Measurements from ENCODE around the gene C10orf53.
"Not testable (repeated sequence)": the region's sequence is repeated elsewhere in the genome, so short reads cannot be mapped to it uniquely, and the experiment has no call there.

C10orf53 gene

DNA sequence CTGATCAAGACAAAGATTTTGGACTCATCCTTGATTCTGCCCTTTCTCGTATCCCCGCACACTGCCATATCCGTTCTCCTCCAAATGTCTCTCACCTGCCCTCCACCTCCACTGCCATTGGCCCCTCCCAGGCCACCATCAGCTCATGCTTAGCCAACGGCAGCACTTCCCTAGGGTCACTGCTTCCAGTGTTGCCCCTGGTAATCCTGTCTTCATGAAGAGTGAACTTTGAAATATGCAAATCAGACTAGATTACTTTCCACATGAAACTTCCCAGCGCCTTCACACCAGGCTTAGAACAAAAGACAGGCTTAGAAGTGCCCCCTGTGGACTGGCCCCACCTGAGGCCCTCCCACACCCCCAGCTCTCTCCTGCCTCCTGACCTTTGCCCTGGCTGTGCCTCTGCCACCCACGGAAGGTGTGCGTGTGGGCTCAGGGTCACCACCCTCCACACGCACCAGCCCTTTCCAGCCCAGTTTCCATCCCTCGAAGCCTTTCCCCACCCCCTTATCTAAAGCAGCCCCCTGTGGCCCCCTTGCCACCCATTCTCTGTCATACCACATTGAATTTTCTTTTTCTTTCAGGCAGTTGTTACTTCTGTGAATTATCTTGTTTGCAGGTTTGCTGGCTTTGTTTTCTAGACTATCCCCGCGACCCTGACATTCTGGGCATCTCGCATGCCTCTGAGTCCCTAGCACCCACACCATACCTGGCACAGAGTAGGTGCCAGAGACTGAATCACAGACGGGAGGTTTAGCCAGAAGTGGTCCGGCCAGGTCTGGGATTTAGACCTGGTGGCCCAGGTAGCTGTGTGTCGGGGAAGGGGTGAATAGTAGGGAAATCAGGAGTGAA, 26.8 kb upstream of the C10orf53 start:
- no peak for DNase-seq

GRCh38 chr10:49653273-49653929, 26.1 kb upstream of the C10orf53 start:
- no peak for DNase-seq

- DNase-seq: no peak
Measured at GRCh38 chr10:49654036-49654693, 25.3 kb upstream of the C10orf53 start.

GRCh38 chr10:49655099-49655498, 24.4 kb upstream of the C10orf53 start:
- DNase-seq: no peak

- DNase-seq: no peak
Measured at GRCh38 chr10:49656845-49657493, 22.5 kb upstream of the C10orf53 start.

- DNase-seq: no peak
Measured at GRCh38 chr10:49657606-49658005, 21.8 kb upstream of the C10orf53 start.

GRCh38 chr10:49661140-49661856, 18.2 kb upstream of the C10orf53 start:
- DNase-seq: no peak

DNA sequence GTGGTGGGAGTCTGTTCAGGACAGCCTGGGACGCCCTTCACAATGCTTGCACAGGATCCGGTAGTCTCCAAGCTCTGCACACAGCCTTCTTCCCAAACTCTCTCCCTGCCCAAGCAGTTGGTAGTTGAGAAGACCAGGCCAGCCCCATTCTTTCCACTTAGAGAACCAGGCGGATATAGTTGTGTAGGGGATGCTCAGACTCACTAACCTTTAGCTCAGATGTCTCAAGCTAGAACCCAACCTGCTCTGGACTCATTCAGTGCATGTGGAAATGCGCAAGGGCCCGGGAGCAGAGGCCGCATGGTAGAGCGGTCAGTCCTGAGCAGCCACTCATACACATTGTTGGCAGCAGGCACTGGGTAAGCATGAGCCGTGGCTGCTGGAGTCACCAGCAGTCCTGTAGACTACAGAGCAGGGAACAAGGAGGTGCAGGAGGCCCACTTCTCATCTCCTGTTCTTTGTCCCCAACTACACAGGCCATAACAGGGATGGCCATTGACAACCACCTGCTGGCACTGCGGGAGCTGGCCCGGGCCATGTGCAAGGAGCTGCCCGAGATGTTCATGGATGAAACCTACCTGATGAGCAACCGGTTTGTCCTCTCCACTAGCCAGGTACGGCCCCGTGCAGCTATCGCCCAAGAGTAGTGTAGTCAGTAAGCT, 17.2 kb upstream of the C10orf53 start:
- no peak for DNase-seq

GRCh38 chr10:49663596-49663995, 15.9 kb upstream of the C10orf53 start:
- DNase-seq: no peak

DNA sequence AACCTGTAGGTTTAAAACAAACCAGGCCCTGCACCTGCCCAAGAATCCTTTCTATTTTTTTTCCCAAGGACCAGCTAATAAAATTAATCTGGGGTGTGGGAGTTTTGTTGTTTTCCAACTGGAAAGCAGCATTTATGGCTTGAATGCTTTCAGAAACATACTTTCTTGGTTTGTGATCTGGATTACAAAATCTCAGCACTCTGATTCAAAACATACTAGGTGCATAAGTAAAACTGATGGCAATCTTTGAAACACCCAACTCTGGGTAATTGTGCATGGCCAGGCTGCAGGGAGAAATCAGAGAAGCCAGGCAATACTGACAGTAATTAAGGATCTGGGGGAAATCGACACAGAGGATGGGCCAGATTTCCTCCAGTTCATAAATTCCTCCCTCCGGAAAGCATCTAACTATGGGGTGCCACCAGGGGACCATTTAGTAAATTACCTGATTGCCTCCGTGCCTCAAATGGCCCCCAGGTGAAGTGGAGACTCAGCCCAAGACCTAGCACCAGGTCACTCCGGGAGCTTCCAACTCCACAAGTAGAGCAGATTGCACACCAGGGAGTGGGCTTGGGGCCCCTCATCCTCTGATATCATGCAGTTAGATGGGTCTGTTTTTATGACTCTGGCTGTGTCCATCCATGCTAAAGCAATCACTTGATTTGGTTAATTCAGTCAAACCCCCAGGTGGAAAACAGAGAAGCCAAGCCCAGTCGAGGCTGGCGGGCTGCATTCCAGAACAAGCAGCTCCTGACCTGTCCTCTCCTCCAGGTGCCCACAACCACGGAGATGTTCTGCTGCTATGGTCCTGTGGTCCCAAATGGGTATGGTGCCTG, 15.2 kb upstream of the C10orf53 start:
- no peak for DNase-seq

GRCh38 chr10:49664842-49665355, 14.6 kb upstream of the C10orf53 start:
- no peak for DNase-seq

- DNase-seq: no peak
Measured at GRCh38 chr10:49666054-49666615, 13.3 kb upstream of the C10orf53 start.

GRCh38 chr10:49666685-49667084, 12.8 kb upstream of the C10orf53 start:
- no peak for DNase-seq

DNA sequence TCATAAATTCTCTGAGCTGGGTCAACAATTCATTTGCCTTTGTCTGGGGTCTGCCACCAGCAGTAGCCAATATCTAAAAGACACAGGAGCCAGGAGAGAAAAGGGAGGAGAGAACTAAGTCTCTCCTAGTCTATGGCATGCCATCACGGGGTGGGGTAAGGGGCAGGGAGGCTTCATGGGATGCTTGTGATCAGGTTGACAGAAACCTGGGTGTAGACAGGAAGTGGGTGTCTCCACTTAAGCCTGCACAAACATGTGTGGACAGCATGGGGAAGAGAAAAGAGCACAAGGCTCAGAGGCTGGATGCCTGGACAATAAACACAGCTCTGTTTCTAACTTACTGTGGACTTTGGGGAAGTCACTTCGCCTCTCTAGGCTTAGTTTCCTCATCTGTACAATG, 11.5 kb upstream of the C10orf53 start:
- DNase-seq: no peak

- DNase-seq: peak; percentile 33
Measured at GRCh38 chr10:49668684-49669083, 10.8 kb upstream of the C10orf53 start.

DNA sequence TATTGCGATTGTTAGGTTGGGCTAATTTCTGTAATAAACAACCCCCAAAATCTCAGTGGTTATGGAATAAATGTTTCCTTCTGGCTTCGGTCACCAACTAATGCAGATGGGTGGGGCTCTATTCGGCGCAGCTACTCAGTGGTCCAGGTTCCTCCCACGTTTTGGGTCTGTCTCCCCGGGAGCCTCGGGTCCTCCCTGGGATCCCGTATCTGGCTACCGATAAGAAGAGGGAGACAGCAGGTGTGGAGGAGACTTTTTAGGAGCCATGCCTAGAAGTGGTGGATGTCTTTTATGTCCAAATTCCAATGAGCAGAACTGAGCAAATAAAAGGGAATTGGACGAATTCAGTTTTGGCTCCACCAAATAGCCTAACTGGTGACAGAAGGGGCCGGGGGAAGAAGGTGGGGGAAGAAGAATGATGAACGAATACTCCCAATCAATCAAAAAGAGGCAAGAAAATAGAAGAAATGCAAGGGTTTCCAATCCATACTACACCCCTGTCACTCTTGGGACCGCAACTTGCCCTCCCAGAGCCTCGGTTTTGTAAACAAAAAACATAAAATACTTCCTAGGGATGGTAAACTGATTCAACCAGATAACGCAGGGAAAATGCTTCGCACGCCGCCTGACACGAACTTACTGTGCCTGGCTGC, 498 bp upstream of the C10orf53 start:
- DNase-seq: peak; percentile 5

GRCh38 chr10:49682449-49682848, 3.0 kb downstream of the C10orf53 start:
- DNase-seq: not testable (repeated sequence)

DNA sequence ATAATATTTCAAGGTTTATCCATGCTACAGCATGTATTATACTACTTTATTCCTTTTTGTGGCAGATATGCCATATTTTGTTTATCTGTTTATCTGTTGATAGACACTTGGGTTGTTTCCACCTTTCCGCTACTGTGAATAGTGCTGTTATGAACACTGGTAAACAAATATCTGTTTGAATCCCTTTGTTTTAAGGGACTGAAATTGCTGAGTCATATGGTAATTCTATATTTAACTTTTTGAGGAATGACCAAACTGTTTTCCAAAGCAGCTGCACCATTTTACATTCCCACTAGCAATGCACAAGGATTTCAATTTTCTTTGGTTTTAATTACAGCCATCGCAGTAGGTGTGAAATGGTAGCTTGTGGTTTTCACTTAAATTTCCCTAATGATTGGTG, 3.4 kb downstream of the C10orf53 start:
- DNase-seq: no peak

DNA sequence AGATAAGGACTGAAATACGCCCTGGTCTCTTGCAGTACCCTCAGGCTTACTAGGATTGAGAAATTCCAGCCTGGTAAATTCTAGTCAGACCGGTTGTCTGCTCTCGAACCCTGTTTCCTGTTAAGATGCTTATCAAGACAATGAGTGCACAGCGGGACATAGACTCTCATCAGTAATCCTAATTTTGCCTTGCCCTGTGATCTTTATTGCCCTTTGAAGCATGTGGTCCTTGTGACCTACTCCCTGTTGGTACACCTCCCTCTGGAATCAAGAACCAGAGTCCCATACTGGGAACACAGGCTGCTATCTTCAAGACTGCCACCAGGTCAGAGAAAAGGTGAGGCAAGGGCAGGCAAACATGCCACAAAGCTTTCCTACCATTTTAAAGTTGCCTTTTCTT, 7.2 kb downstream of the C10orf53 start:
- DNase-seq: no peak

DNA sequence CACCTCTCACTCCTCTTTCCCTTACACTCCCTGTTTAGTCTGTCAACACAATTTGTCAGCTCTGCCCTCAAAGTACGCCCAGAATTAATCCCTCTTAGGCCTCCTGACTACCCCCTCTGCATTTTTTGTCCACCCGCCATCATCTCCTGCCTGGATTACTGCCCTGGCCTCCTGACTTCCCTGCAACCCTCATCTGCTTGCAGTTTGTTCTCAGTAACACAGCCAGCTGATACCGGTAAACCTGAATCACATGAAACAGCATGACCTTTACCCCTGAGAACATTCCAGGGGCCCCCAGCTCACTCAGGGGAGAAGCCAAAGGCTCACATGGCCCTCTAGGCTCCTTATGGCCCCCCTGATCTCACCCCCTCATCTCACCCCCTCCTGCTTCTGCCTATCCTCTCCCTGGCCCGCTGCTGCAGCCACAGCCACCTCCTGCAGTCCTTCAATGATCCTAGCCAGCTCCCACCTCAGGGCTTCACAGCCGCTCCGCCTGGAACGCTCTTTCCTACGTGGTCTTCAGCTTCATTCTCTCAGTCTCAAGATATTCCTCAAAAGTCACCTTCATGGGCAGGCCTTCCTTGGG, 8.9 kb downstream of the C10orf53 start:
- DNase-seq: no peak

Measured in NCI-H2171 treated with DMSO at 0.1 percent for 48 hours (cell line).